ENCODE measurements around the gene IL22. TPM values are rescaled to one million over a fixed set of nuclear protein-coding genes. Genes with fewer than 3 reads are reported as not detected.

Gene IL22
- total RNA-seq, 1 donor from 2014 or later, result not detected

DNA sequence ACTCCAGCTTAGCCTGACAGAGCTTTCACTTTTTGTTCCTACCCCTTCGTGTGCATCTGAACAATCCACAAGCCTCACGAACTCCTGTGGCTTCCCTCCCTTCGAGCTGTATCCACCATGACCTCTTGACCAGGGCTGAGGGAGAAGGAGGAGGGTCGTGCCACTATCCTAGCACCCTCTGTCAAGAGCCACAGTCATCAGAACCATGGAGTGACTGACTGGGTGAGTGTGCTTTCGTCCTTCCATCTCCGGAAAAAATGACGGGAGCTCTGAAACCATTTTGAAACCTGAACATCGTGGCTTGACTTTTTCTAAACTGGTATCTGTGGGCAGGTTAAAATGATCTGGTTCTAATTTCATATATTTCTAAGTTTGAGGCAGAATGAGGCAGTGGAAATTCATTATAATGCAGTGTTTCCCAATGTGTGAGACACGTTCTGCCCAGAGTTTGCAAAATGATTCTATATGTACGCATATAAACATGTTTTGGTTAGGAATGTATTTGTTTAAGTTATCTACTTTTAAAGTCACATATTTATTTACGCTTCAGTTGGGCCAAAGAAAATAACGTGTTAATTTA, 54.8 kb downstream of the IL22 start:
- intact Hi-C loops (cut with DNase I), result no loop called here

More for the DNA sequence above, 54.8 kb downstream of the IL22 start:
- no peak for DNase-seq (ENCODE audit: low spot score)
- ATAC-seq, result no peak

Other genes with a start within 250 kb of the IL22 start
- gene IFNG, start 93.9 kb downstream of the IL22 start, total RNA-seq, result 0.40 TPM
- gene IL26, start 27.8 kb downstream of the IL22 start, total RNA-seq, result not detected
- gene MDM1, start 78.8 kb upstream of the IL22 start, total RNA-seq, result 18.3 TPM

Measured in sciatic nerve (tissue), 2 donors.